SW 1271 (cell line): ENCODE data around the gene C20orf204.
"Not testable (repeated sequence)": the region's sequence is repeated elsewhere in the genome, so short reads cannot be mapped to it uniquely, and the experiment has no call there.

Experiments
- DNase-seq, 2 experiments: peaks; one replicate each; lab custom pipeline; 2025; lab: John Stamatoyannopoulos, UW

C20orf204 gene

GRCh38 chr20:64035933-64036345, at the start of gene C20orf204:
Gene C20orf204, plus strand, starts transcription at chr20:64036182. Its CDS starts 142 bp downstream, at chr20:64036324.
- DNase-seq: no peak

- no peak for DNase-seq
These were observed 35.1 kb upstream of the C20orf204 start for GRCh38 chr20:64000906-64001305.

GRCh38 chr20:64001607-64002011, 34.4 kb upstream of the C20orf204 start:
- no peak for DNase-seq

GRCh38 chr20:64003960-64004725, 31.8 kb upstream of the C20orf204 start:
- no peak for DNase-seq

- no peak for DNase-seq
These were observed 30.6 kb upstream of the C20orf204 start for GRCh38 chr20:64005394-64005793.

- no peak for DNase-seq
These were observed 29.5 kb upstream of the C20orf204 start for GRCh38 chr20:64006490-64006889.

GRCh38 chr20:64006902-64007301, 29.1 kb upstream of the C20orf204 start:
- no peak for DNase-seq

GRCh38 chr20:64009811-64010387, 26.1 kb upstream of the C20orf204 start:
- no peak for DNase-seq

- DNase-seq: no peak
These were observed 25.2 kb upstream of the C20orf204 start for GRCh38 chr20:64010711-64011237.

GRCh38 chr20:64011366-64011779, 24.6 kb upstream of the C20orf204 start:
- DNase-seq: no peak

GRCh38 chr20:64012385-64013154, 23.4 kb upstream of the C20orf204 start:
- DNase-seq: not testable (repeated sequence)

GRCh38 chr20:64015635-64016034, 20.3 kb upstream of the C20orf204 start:
- DNase-seq: no peak

GRCh38 chr20:64021124-64021975, 14.6 kb upstream of the C20orf204 start:
- no peak for DNase-seq

- DNase-seq: no peak
These were observed 13.2 kb upstream of the C20orf204 start for GRCh38 chr20:64022671-64023360.

GRCh38 chr20:64023361-64024140, 12.4 kb upstream of the C20orf204 start:
- no peak for DNase-seq

- DNase-seq: no peak
These were observed 11.6 kb upstream of the C20orf204 start for GRCh38 chr20:64024141-64024990.

- no peak for DNase-seq
These were observed 10.7 kb upstream of the C20orf204 start for GRCh38 chr20:64025101-64025825.

- DNase-seq: no peak
These were observed 10.1 kb upstream of the C20orf204 start for GRCh38 chr20:64025826-64026412.
